Mucosa of gallbladder (tissue), 1 donor: Measurements from ENCODE around the gene NCKAP5L. TPM values are rescaled to one million over a fixed set of nuclear protein-coding genes. Genes with fewer than 3 reads are reported as not detected.
"Not testable (repeated sequence)": the region's sequence is repeated elsewhere in the genome, so short reads cannot be mapped to it uniquely, and the experiment has no call there.

Source experiments
- DNase-seq: peaks from one replicate; pipeline ENCODE4 v3.0.0-alpha.2; 2020; ENCODE audit warnings: low spot score
- total RNA-seq: library from RNA; stranded (reverse); gene quantifications from one replicate; pipeline ENCODE4 v1.2.1, GENCODE V29; 2021
- donor health status: DM: no; HTN: no; CAD: no.

NCKAP5L gene
- total RNA-seq, 1 donor from 2014 or later, result 22.0 TPM

- no peak for DNase-seq
Measured at GRCh38 chr12:49864798-49865090, 36.5 kb upstream of the NCKAP5L start.

- no peak for DNase-seq
Measured at GRCh38 chr12:49863946-49864797, 36.0 kb upstream of the NCKAP5L start.

GRCh38 chr12:49860921-49861320 is 32.7 kb upstream of the NCKAP5L start:
- not testable (repeated sequence) for DNase-seq

DNA sequence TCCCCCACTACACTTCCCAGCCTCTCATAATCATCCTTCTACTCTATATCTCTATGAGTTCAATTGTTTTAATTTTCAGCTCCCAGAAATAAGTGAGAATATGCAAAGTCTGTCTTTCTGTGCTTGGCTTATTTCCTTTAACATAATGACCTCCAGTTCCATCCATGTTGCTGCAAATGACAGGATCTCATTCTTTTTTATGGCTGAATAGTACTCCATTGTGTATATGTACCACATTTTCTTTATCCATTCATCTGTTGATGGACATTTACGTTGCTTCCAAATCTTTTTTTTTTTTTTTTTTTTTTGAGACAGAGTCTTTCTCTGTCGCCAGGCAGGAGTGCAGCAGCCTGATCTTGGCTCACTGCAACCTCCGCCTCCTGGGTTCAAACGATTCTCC is 27.7 kb upstream of the NCKAP5L start:
- DNase-seq, result not testable (repeated sequence)

- DNase-seq, result no peak
Measured at GRCh38 chr12:49854976-49855375, 26.8 kb upstream of the NCKAP5L start.

DNA sequence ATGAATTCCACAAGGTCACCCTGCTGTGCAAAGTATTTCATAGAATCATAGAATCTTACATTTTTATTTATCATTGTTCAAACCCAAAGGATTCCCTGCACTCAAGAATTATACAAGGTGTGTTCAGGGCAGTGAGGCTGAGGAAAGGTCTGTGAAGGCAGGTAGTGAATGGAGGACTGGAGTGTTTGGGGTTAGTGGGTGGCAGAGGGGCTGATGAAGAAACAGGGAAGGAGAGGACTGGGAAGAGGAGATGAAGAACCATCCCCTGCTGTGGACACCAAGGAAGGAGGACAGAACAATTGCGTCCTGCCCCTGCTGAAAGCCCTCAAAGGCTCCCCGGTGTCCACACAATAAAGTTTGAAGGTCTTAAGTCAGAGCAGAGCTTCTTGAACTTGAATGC is 25.5 kb upstream of the NCKAP5L start:
- no peak for DNase-seq

GRCh38 chr12:49847161-49847560 is 18.9 kb upstream of the NCKAP5L start:
- no peak for DNase-seq

- DNase-seq, result no peak
Measured at GRCh38 chr12:49846032-49846431, 17.8 kb upstream of the NCKAP5L start.

GRCh38 chr12:49843876-49844437 is 15.7 kb upstream of the NCKAP5L start:
- DNase-seq, result no peak

DNA sequence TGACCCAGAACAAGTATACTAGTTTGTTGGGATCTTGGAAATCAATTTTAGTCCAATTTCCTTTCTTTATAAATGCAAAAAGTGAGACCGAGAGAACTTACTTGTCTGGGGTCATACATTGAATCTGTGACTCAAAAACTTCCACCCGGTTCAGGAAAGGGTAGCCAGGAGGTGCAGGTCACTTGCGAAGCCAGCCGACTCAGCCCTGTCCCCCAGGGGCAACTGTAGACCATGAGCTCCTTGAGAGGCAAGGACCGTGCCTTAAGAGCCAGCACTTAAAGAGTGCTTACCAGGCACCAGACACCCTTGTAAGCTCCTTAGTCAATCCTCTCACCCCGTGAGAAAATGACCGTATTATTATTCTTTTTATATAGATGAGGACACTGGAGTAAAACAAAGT is 15.2 kb upstream of the NCKAP5L start:
- DNase-seq, result no peak

DNA sequence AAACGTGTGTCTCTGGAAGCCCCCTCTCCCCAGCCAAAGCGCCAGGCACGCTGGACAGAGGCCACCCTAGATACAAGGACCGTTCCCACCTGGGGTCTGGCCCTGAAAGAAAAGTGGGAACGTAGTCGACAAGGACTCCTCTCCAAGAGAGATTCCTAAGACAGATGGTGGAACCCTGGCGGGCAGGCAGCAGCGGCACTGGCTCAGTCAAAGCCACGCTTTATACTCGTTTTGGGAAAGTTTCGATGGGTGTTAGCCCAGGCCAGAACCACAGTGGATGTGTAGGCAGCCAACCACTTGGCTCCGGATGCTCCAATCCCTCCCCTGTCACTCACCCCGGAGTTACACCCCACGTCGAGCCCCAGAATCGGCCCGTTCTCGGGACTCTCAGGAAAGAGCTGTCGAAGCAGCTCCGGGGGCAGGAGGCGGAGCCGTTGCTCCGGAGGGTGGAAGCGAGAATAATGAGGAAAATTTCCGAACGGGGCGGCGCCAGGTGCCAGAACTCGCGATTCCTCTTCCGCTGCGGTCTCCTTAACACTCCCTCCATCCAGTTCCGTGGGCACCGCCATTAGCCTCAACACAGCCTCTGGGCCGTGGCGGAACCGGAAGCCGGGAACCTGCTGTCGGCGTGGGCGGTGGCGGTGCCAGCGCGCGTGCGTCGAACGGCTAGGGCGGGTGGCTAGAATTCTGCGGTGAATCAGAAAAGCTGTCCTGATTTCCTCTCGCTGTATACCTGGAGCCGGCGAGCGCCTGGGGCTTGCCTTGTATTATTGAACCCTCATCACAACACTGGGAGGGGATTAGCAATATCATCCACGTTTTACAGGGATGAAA is 14.5 kb upstream of the NCKAP5L start, which contains the start of gene BCDIN3D:
TSS of gene BCDIN3D (minus strand) at position 588 of the 834 bp plus-strand sequence. CDS start at position 569, 19 bp downstream.
- DNase-seq, result peak; percentile 93

GRCh38 chr12:49838973-49839633 is 10.9 kb upstream of the NCKAP5L start:
- no peak for DNase-seq

DNA sequence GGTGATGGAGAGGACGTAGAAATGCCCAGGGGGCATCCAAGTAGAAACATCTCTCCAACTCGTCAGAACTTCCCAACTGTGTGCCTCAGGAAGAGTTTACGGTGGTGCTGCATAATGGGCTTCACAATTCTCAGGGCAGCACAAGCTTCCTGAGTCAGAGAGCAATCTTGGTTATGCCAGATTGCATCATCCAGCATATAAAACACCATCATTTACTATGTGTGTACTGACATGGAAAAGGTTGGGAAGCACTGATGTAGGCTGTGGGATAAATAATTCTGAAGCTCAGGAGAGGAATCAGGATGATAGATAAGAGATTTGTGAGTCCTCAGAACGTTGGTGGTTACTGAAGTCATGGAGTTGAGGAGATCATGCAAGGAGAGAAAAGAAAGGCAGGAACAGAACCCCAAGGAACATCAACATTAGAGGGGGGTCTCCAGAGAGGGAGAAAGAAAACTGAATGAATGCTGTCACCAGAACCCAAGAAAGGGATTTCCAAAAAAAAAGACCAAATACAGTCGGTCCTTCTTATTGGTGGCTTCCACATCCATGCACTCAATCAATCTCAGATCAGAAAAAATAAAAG is 4.7 kb upstream of the NCKAP5L start:
- DNase-seq, result no peak

GRCh38 chr12:49831717-49832116 is 3.5 kb upstream of the NCKAP5L start:
- DNase-seq, result no peak

- DNase-seq, result peak; percentile 46
Measured at GRCh38 chr12:49827401-49828099, 663 bp downstream of the NCKAP5L start.

DNA sequence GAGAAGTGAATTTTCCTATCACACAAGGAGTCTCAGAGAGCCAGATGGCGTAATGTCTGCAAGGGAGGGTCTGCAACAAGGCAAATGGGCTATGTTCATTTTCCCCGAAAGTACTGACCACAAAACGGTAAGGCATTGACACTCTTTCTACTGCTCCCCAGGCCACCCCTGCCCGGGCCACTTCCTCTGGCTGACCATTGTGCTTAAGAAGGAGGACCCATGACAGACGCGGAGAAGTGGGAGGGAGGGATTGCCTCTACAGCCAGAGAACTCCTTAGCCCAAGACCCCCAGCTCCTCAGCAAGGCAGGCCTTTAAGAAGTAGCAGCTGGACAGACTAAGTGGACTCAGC is 1.2 kb downstream of the NCKAP5L start:
- no peak for DNase-seq

- no peak for DNase-seq
Measured at GRCh38 chr12:49825971-49826421, 2.2 kb downstream of the NCKAP5L start.

- DNase-seq, result no peak
Measured at GRCh38 chr12:49825360-49825970, 2.7 kb downstream of the NCKAP5L start.

DNA sequence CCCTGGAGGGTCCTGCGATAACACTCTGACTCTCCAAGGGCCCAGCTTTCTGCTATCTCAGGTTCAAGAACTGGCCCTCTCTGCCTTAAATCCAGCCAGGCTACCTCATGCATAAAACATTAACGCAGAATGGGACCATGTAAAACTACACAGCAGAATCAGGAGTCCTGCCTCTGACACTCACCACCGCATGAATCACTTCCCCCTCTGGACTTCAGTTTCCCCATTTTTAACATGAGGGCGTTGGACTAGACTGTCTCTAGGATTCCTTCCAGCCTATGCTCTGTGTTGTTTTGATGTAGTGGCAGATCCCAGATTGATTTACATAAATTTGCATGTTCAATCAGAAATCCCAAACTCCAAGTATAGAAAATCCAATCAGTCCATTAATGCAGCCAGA is 3.3 kb downstream of the NCKAP5L start:
- DNase-seq, result no peak

- no peak for DNase-seq
Measured at GRCh38 chr12:49824416-49824815, 3.8 kb downstream of the NCKAP5L start.

DNA sequence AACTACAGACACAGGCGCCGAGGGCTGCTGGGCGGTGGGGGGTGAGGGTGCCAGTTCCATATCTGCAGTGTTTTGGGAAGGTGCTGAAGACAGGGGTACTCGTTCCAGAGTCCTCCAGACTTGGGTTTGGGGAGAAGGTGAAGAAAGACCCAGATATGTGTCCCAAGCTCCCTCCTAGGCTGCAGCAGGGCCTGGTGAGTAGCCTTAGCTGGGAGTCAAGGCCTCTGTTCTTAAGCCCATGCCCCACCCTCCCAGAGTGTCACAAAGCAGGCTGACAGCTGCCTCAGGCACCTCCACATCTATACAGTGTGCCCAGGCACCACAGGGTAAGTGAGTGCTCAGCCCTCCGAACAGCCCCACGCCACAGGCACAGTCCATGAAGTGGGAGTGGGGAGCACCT is 4.3 kb downstream of the NCKAP5L start:
- DNase-seq, result no peak
